CD4-positive, CD25-positive, alpha-beta regulatory T cell (primary cell): ENCODE data around the gene APOL6. TPM values are rescaled to one million over a fixed set of nuclear protein-coding genes. Genes with fewer than 3 reads are reported as not detected.

Experiments
- ATAC-seq, 2 donors: fragments of 150-1000 bp; cut with Tn5 transposase; one replicate each; pipeline ENCODE4 v1.10.0; 2021; ENCODE audit warnings: low read depth in 2 of 2, moderate number of reproducible peaks in 2 of 2, moderate library complexity in 1 of 2
- DNase-seq, 3 donors: peaks; one replicate each; pipeline versions ENCODE4 v3.0.0 to v3.0.0-alpha.2; 2012 to 2022; ENCODE audit warnings: mixed read lengths in 1 of 3
- H3K27ac ChIP-seq: one replicate; pipeline ENCODE4 v1.7.0; 2013; ENCODE audit warnings: mild to moderate bottlenecking, low read length; ENCODE audit not compliant: insufficient read depth, poor library complexity, severe bottlenecking
- H3K27me3 ChIP-seq: one replicate; pipeline ENCODE4 v1.7.0; 2013; ENCODE audit warnings: low read length; ENCODE audit not compliant: control insufficient read depth, insufficient read depth
- H3K36me3 ChIP-seq: one replicate; pipeline ENCODE4 v1.7.0; 2013; ENCODE audit warnings: mild to moderate bottlenecking, low read length, moderate library complexity; ENCODE audit not compliant: control insufficient read depth, insufficient read depth
- H3K4me1 ChIP-seq: 2 replicates; pipeline ENCODE4 v1.7.0; 2013; ENCODE audit warnings: mild to moderate bottlenecking, low read length; ENCODE audit not compliant: insufficient read depth, control insufficient read depth, poor library complexity, severe bottlenecking
- H3K4me3 ChIP-seq: one replicate; pipeline ENCODE4 v1.7.0; 2013; ENCODE audit warnings: low read depth, mild to moderate bottlenecking, low read length, moderate library complexity
- H3K9me3 ChIP-seq, 2 experiments: 1 replicate in 1 of 2; 2 replicates in 1 of 2; pipeline ENCODE4 v1.7.0; 2013; ENCODE audit warnings: low read length in 2 of 2, mild to moderate bottlenecking in 1 of 2, moderate library complexity in 1 of 2; ENCODE audit not compliant: control insufficient read depth in 2 of 2
- H3K27ac Mint-ChIP-seq, 3 donors: one replicate each; pipeline ENCODE4 v1.8.0; 2020 to 2022; ENCODE audit warnings: mild to moderate bottlenecking in 3 of 3, mixed read lengths in 3 of 3, moderate library complexity in 2 of 3
- H3K27me3 Mint-ChIP-seq: one replicate; pipeline ENCODE4 v1.8.0; 2022; ENCODE audit warnings: mild to moderate bottlenecking, mixed read lengths
- H3K36me3 Mint-ChIP-seq: one replicate; pipeline ENCODE4 v1.8.0; 2020; ENCODE audit warnings: mixed read lengths
- H3K4me1 Mint-ChIP-seq, 4 donors: one replicate each; pipeline ENCODE4 v1.8.0; 2020 to 2022; ENCODE audit warnings: mixed read lengths in 4 of 4, mild to moderate bottlenecking in 1 of 4
- H3K4me3 Mint-ChIP-seq, 4 donors: one replicate each; pipeline ENCODE4 v1.8.0; 2020 to 2022; ENCODE audit warnings: mild to moderate bottlenecking in 4 of 4, mixed read lengths in 4 of 4, moderate library complexity in 3 of 4
- H3K9me3 Mint-ChIP-seq, 7 donors: one replicate each; pipeline ENCODE4 v1.8.0; 2020 to 2022; ENCODE audit warnings: mixed read lengths in 7 of 7, mild to moderate bottlenecking in 3 of 7, moderate library complexity in 2 of 7
- polyA plus RNA-seq, 4 donors: library from polyadenylated mRNA; unstranded; fragments of 300-500 nt; fragmentation: Illumina TruSeq; gene quantifications; one replicate each; pipeline ENCODE4 v1.2.3, GENCODE V29; 2021
- total RNA-seq: library from RNA; stranded (reverse); gene quantifications from one replicate; pipeline ENCODE4 v1.2.3, GENCODE V29; 2022

APOL6 gene
- total and polyA plus RNA-seq, 5 donors from 2014 or later: 17.8 to 71.9 (median 21.8) TPM

GRCh38 chr22:35642305-35642741 is 5.9 kb upstream of the APOL6 start:
- Mint-ChIP-seq H3K27me3 (no peaks in the 10 kb centered on the region), H3K4me1 (peaks cover 4 to 9% (median 7%) of the 10 kb centered on the region in 4 donors), H3K36me3 (no peaks in the 10 kb centered on the region), H3K9me3 (peaks cover 0 to 1% (median 0%) of the 10 kb centered on the region in 7 donors), H3K4me3 (peak overlapping the region in 1 of 4 donors; percentile 14), H3K27ac (no peak overlapping the region)
- ATAC-seq: no peak
- Histone ChIP-seq H3K27ac (no peak overlapping the region), H3K4me1 (peaks cover 9% of the 10 kb centered on the region), H3K4me3 (no peak overlapping the region), H3K27me3 (no peaks in the 10 kb centered on the region), H3K36me3 (no peaks in the 10 kb centered on the region), H3K9me3 (no peaks in the 10 kb centered on the region)
- DNase-seq: no peak

GRCh38 chr22:35643991-35644390 is 4.3 kb upstream of the APOL6 start:
- Mint-ChIP-seq H3K9me3 (peaks cover 0 to 3% (median 0%) of the 10 kb centered on the region in 7 donors), H3K4me3 (peak overlapping the region in 3 of 4 donors; percentile 28 to 68 (median 42)), H3K27ac (peak overlapping the region in 1 of 3 donors; percentile 23)

GRCh38 chr22:35645646-35646045 is 2.6 kb upstream of the APOL6 start:
- Histone ChIP-seq H3K9me3 (no peaks in the 10 kb centered on the region), H3K4me1 (peaks cover 31% of the 10 kb centered on the region), H3K4me3 (no peak overlapping the region), H3K27me3 (no peaks in the 10 kb centered on the region), H3K27ac (no peak overlapping the region), H3K36me3 (no peaks in the 10 kb centered on the region)
- ATAC-seq (no peak), DNase-seq (no peak)
- no peaks in the 10 kb centered on the region for H3K27me3 Mint-ChIP-seq
- H3K4me3 Mint-ChIP-seq: no peak overlapping the region
- peaks cover 0 to 3% (median 0%) of the 10 kb centered on the region in 7 donors for H3K9me3 Mint-ChIP-seq
- H3K4me1 Mint-ChIP-seq: peaks cover 9 to 31% (median 24%) of the 10 kb centered on the region in 4 donors
- H3K36me3 Mint-ChIP-seq: peaks cover 11% of the 10 kb centered on the region
- H3K27ac Mint-ChIP-seq: peak overlapping the region in 1 of 3 donors; percentile 100

More at GRCh38 chr22:35643991-35644390, 4.3 kb upstream of the APOL6 start:
- H3K27me3 ChIP-seq: no peaks in the 10 kb centered on the region
- no peak overlapping the region for H3K4me3 ChIP-seq
- H3K4me1 ChIP-seq: peaks cover 18% of the 10 kb centered on the region
- no peaks in the 10 kb centered on the region for H3K27me3 Mint-ChIP-seq
- H3K27ac ChIP-seq: no peak overlapping the region
- DNase-seq (no peak), ATAC-seq (no peak)
- no peaks in the 10 kb centered on the region for H3K9me3 ChIP-seq
- H3K36me3 Mint-ChIP-seq: peaks cover 3% of the 10 kb centered on the region
- no peaks in the 10 kb centered on the region for H3K36me3 ChIP-seq
- H3K4me1 Mint-ChIP-seq: peaks cover 5 to 16% (median 14%) of the 10 kb centered on the region in 4 donors

- no peaks in the 10 kb centered on the region for H3K27me3 Mint-ChIP-seq
- H3K9me3 ChIP-seq: no peaks in the 10 kb centered on the region
- peak overlapping the region; percentile 100 for H3K4me3 Mint-ChIP-seq
- H3K36me3 ChIP-seq: peaks cover 10% of the 10 kb centered on the region
- peaks cover 25% of the 10 kb centered on the region for H3K36me3 Mint-ChIP-seq
- H3K4me1 Mint-ChIP-seq: peaks cover 22 to 61% (median 34%) of the 10 kb centered on the region in 4 donors
- H3K9me3 Mint-ChIP-seq: peaks cover 0 to 3% (median 0%) of the 10 kb centered on the region in 7 donors
- H3K27ac Mint-ChIP-seq: peak overlapping the region; percentile 100
- H3K27ac ChIP-seq: peak overlapping the region; percentile 96
- peak overlapping the region; percentile 98 for H3K4me3 ChIP-seq
- ATAC-seq (no peak), DNase-seq (peak in 1 of 3 donors; percentile 46)
- H3K4me1 ChIP-seq: peaks cover 42% of the 10 kb centered on the region
- no peaks in the 10 kb centered on the region for H3K27me3 ChIP-seq
Observed at GRCh38 chr22:35649026-35649553, 844 bp downstream of the APOL6 start.

GRCh38 chr22:35649636-35650250 is 1.5 kb downstream of the APOL6 start:
- Mint-ChIP-seq H3K36me3 (peaks cover 25% of the 10 kb centered on the region), H3K4me1 (peaks cover 25 to 66% (median 38%) of the 10 kb centered on the region in 4 donors)

GRCh38 chr22:35651085-35651484 is 2.8 kb downstream of the APOL6 start:
- Histone ChIP-seq H3K36me3 (peaks cover 21% of the 10 kb centered on the region), H3K9me3 (no peaks in the 10 kb centered on the region), H3K27me3 (no peaks in the 10 kb centered on the region), H3K4me1 (peaks cover 53% of the 10 kb centered on the region), H3K4me3 (peak overlapping the region; percentile 98), H3K27ac (no peak overlapping the region)
- H3K4me3 Mint-ChIP-seq: peak overlapping the region; percentile 74 to 100 (median 100)
- H3K27me3 Mint-ChIP-seq: no peaks in the 10 kb centered on the region
- ATAC-seq (no peak), DNase-seq (no peak)
- peaks cover 26% of the 10 kb centered on the region for H3K36me3 Mint-ChIP-seq
- H3K4me1 Mint-ChIP-seq: peaks cover 30 to 79% (median 45%) of the 10 kb centered on the region in 4 donors
- peak overlapping the region in 2 of 3 donors; percentile 65 to 100 for H3K27ac Mint-ChIP-seq
- peaks cover 0 to 3% (median 0%) of the 10 kb centered on the region in 7 donors for H3K9me3 Mint-ChIP-seq

More at GRCh38 chr22:35649636-35650250, 1.5 kb downstream of the APOL6 start:
- Mint-ChIP-seq H3K9me3 (peaks cover 0 to 3% (median 0%) of the 10 kb centered on the region in 7 donors), H3K27me3 (no peaks in the 10 kb centered on the region), H3K4me3 (peak overlapping the region; percentile 100), H3K27ac (peak overlapping the region; percentile 100)
- H3K4me3 ChIP-seq: peak overlapping the region; percentile 98
- H3K27me3 ChIP-seq: no peaks in the 10 kb centered on the region
- H3K36me3 ChIP-seq: peaks cover 13% of the 10 kb centered on the region
- no peak for ATAC-seq
- peaks cover 48% of the 10 kb centered on the region for H3K4me1 ChIP-seq
- DNase-seq: no peak
- peak overlapping the region; percentile 96 for H3K27ac ChIP-seq
- H3K9me3 ChIP-seq: no peaks in the 10 kb centered on the region

GRCh38 chr22:35653824-35654223 is 5.6 kb downstream of the APOL6 start:
- H3K27me3 ChIP-seq: no peaks in the 10 kb centered on the region
- DNase-seq (no peak), ATAC-seq (no peak)
- H3K9me3 ChIP-seq: no peaks in the 10 kb centered on the region
- peaks cover 49% of the 10 kb centered on the region for H3K36me3 ChIP-seq
- peak overlapping the region; percentile 85 to 87 (median 85) for H3K27ac Mint-ChIP-seq
- H3K4me3 Mint-ChIP-seq: peak overlapping the region; percentile 55 to 81 (median 76)
- peak overlapping the region; percentile 48 for H3K27ac ChIP-seq
- peaks cover 50% of the 10 kb centered on the region for H3K36me3 Mint-ChIP-seq
- peaks cover 42% of the 10 kb centered on the region for H3K4me1 ChIP-seq
- peak overlapping the region; percentile 27 for H3K4me3 ChIP-seq
- peaks cover 0 to 2% (median 0%) of the 10 kb centered on the region in 7 donors for H3K9me3 Mint-ChIP-seq
- H3K4me1 Mint-ChIP-seq: peaks cover 18 to 92% (median 59%) of the 10 kb centered on the region in 4 donors
- no peaks in the 10 kb centered on the region for H3K27me3 Mint-ChIP-seq
